Measurements from ENCODE around the gene LPIN1. TPM values are rescaled to one million over a fixed set of nuclear protein-coding genes. Genes with fewer than 3 reads are reported as not detected.

LPIN1 gene
- total and polyA plus RNA-seq, 2 of the 13 experiments (the other 11 are each of a cell fraction or from before 2014, with no cell fraction given): 9.7 to 19.4 TPM

DNA sequence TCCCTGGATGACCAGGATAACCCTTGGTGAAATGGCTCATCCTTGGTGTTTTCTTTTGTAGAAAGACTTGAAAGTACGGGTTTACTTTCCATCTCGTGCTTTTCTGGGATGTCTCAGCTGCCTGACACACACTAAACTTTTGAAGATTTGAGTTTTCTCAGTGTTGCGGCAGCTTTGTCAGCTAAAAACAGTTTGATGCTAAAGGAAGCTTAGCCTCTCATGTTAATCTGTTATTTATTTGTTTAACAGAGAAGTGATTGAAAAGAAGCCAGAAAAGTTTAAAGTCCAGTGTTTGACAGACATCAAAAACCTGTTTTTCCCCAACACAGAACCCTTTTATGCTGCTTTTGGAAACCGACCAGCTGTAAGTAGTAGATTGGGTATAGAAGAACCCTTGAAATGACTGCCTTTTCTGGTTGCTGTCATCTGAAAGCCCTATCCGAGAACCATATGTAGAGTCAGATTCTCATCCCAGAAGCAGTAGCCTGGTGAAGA is 72.8 kb downstream of the LPIN1 start (continued):
- TF ChIP-seq, protein P1, sequence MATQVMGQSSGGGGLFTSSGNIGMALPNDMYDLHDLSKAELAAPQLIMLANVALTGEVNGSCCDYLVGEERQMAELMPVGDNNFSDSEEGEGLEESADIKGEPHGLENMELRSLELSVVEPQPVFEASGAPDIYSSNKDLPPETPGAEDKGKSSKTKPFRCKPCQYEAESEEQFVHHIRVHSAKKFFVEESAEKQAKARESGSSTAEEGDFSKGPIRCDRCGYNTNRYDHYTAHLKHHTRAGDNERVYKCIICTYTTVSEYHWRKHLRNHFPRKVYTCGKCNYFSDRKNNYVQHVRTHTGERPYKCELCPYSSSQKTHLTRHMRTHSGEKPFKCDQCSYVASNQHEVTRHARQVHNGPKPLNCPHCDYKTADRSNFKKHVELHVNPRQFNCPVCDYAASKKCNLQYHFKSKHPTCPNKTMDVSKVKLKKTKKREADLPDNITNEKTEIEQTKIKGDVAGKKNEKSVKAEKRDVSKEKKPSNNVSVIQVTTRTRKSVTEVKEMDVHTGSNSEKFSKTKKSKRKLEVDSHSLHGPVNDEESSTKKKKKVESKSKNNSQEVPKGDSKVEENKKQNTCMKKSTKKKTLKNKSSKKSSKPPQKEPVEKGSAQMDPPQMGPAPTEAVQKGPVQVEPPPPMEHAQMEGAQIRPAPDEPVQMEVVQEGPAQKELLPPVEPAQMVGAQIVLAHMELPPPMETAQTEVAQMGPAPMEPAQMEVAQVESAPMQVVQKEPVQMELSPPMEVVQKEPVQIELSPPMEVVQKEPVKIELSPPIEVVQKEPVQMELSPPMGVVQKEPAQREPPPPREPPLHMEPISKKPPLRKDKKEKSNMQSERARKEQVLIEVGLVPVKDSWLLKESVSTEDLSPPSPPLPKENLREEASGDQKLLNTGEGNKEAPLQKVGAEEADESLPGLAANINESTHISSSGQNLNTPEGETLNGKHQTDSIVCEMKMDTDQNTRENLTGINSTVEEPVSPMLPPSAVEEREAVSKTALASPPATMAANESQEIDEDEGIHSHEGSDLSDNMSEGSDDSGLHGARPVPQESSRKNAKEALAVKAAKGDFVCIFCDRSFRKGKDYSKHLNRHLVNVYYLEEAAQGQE (IDR thresholded peaks at IDR 0.05; ENCODE audit: borderline replicate concordance in 1 of 2, low read depth in 1 of 2, low read length in 2 of 2): no peak
- no peak for TF ChIP-seq MXD3 (CRISPR knock-in tag; IDR thresholded peaks at IDR 0.05)
- TF ChIP-seq, protein P2, sequence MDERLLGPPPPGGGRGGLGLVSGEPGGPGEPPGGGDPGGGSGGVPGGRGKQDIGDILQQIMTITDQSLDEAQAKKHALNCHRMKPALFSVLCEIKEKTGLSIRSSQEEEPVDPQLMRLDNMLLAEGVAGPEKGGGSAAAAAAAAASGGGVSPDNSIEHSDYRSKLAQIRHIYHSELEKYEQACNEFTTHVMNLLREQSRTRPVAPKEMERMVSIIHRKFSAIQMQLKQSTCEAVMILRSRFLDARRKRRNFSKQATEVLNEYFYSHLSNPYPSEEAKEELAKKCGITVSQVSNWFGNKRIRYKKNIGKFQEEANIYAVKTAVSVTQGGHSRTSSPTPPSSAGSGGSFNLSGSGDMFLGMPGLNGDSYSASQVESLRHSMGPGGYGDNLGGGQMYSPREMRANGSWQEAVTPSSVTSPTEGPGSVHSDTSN (CRISPR knock-in tag; IDR thresholded peaks at IDR 0.05): peak; percentile 63
- TF ChIP-seq FOXJ3 (CRISPR knock-in tag; IDR thresholded peaks at IDR 0.05; ENCODE audit: borderline replicate concordance): peak; percentile 92; the same call in 1 of the 2 replicates
- no peak for TF ChIP-seq TAF1 (CRISPR knock-in tag; IDR thresholded peaks at IDR 0.05)
- TF ChIP-seq ZNF800 (CRISPR knock-in tag; IDR thresholded peaks at IDR 0.05): 0 out of 2 replicates have a peak, but pooled peaks have one; percentile 65
- TF ChIP-seq HDAC6 (IDR thresholded peaks at IDR 0.05; ENCODE audit: low read depth, low read length): no peak
- TF ChIP-seq ZNF572 (CRISPR knock-in tag; IDR thresholded peaks at IDR 0.05): no peak
- no peak for TF ChIP-seq RBM22 (optimal IDR thresholded peaks at IDR 0.05; ENCODE audit: low read length)
- peak; percentile 27; the same call in 1 of the 2 replicates for TF ChIP-seq ZNF430 (CRISPR knock-in tag; IDR thresholded peaks at IDR 0.05)
- TF ChIP-seq ZNF143 (CRISPR knock-in tag; IDR thresholded peaks at IDR 0.05): no peak
- TF ChIP-seq ELF4 (CRISPR knock-in tag; IDR thresholded peaks at IDR 0.05; ENCODE audit: borderline replicate concordance): no peak
- peak; percentile 46 for TF ChIP-seq TEAD3 (CRISPR knock-in tag; optimal IDR thresholded peaks at IDR 0.05; ENCODE audit: borderline replicate concordance)
- TF ChIP-seq NFE2L2 (IDR thresholded peaks at IDR 0.05; ENCODE audit: low read length): 0 out of 2 replicates have a peak, but pooled peaks have one; percentile 38
- no peak for TF ChIP-seq JUND (CRISPR knock-in tag; IDR thresholded peaks at IDR 0.05)
- TF ChIP-seq ZNF432 (CRISPR knock-in tag; IDR thresholded peaks at IDR 0.05; ENCODE audit: borderline replicate concordance): no peak
- TF ChIP-seq HOMEZ (CRISPR knock-in tag; IDR thresholded peaks at IDR 0.05; ENCODE audit: low read depth): peak; percentile 77; the same call in 1 of the 2 replicates
- TF ChIP-seq, protein P3, sequence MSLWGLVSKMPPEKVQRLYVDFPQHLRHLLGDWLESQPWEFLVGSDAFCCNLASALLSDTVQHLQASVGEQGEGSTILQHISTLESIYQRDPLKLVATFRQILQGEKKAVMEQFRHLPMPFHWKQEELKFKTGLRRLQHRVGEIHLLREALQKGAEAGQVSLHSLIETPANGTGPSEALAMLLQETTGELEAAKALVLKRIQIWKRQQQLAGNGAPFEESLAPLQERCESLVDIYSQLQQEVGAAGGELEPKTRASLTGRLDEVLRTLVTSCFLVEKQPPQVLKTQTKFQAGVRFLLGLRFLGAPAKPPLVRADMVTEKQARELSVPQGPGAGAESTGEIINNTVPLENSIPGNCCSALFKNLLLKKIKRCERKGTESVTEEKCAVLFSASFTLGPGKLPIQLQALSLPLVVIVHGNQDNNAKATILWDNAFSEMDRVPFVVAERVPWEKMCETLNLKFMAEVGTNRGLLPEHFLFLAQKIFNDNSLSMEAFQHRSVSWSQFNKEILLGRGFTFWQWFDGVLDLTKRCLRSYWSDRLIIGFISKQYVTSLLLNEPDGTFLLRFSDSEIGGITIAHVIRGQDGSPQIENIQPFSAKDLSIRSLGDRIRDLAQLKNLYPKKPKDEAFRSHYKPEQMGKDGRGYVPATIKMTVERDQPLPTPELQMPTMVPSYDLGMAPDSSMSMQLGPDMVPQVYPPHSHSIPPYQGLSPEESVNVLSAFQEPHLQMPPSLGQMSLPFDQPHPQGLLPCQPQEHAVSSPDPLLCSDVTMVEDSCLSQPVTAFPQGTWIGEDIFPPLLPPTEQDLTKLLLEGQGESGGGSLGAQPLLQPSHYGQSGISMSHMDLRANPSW (CRISPR knock-in tag; IDR thresholded peaks at IDR 0.05; ENCODE audit: borderline replicate concordance): peak; percentile 99
